Activated CD4-positive, CD25-positive, alpha-beta regulatory T cell treated with anti-CD3 and anti-CD28 coated beads, Interleukin-2, amount 50 U/mL, for 24 hours (primary cell): Measurements from ENCODE around the gene NAMPT.
"Not testable (repeated sequence)": the region's sequence is repeated elsewhere in the genome, so short reads cannot be mapped to it uniquely, and the experiment has no call there.

Experiments
- ATAC-seq, 2 donors: fragments of 150-1000 bp; cut with Tn5 transposase; one replicate each; pipeline ENCODE4 v1.10.0; 2021; ENCODE audit warnings: mild to moderate bottlenecking in 1 of 2, moderate library complexity in 1 of 2

Gene NAMPT

DNA sequence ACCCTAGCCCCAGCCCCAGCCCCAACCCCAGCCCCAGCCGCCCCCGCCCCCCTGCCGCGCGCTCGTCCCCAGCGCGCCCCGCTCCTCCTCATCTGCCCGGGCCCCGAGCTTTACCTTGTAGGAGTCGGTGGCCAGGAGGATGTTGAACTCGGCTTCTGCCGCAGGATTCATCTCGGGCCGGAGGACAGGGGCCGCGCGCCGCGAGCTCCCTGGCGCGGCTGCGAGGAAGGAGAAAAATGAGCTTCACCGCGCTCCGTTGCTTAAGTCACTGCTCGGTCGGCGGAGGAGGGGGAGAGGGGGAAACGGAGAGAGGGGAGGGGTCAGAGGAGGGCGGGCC lies at the start of gene NAMPT:
NAMPT (minus strand) TSS at position 270 of the 337 bp plus-strand sequence; CDS start at position 171, 99 bp downstream.
- ATAC-seq, result no peak

DNA sequence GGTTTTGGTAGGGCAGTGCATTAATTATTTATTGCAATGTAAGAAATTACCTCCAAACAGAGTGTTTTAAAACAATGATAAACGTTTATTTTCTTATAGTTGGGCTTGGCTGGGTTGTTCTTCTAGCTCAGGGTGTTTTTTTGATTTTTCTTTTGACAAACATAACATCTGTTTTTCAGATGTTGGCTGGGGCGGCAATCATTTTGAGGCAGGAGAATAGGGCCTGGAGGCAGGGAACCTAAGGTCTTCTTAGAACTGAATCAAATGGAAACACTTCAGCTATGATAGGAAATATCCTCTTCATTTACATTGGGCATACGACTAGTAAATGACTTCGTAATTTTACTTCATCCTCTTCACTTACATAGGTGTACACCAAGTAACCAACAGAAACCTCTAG lies 47.4 kb upstream of the NAMPT start:
- no peak for ATAC-seq

DNA sequence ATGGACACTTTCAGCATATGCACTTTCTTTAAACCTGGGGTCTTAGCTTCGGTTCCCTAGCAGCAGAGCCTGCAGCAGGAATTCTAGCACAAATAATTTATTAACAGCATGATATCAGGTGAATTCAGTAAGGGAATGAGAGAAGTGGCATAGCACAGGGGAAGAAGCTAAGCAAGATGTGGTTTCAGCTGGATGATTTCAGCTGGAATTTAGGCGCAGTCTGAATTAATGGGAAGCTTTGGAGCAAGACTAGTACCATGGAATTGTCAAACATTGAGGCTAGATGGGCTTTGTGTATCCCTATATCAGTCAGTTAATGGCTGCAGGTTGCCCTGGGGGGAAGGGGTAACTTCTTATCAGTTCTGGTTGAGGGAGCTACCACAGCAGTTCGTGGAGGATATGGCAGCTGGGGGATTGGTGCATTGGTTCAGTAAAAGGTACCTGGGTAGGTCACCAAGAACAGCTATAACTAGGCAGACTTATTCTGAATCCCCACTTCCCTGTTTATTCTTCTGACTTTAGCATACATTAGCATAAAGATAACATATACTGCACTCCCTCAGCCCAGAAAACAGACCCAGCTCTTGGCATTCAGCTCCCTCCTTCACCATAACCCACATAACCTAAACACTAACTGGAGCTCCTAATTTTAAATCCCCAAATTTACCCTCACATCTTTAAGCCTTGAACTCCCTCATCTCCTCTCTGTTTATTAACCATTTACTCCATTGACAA lies 46.8 kb upstream of the NAMPT start:
- no peak for ATAC-seq

DNA sequence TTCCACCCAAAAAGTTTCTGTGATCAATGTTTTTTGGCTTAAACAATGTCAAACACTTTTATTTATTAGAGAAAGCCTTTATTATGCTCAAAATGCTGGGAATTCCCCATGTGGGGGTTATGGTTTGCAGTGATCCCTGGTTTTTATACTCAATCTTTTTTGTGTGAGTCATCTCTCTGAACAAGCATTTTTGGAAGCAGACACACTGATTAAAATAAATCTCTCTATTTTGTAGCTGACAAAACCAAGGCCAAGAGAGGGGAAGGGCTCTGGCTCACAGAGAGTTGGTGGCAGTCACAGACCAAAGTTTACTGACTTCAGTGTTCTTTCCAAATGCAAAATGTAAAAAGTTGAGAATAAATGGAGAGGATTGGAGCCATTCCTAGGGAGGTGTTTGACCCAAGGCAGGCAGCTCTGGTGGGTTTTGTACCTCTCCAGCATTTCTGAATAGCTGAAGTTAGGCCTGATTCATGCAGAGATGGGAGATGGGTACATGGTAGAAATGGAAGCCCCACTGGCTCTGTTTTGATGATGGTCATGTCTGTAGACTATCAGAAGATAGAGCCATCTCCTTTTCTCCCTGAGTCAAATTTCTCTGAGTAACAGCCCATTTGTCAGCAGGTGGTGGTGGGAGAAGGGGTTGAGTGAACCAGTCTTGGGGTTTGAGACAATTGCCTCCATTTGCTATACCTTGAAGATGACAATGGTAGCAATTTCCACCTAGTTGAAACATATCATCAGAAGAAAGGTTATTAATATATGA lies 45.4 kb upstream of the NAMPT start:
- peak; percentile 72 to 78 for ATAC-seq

DNA sequence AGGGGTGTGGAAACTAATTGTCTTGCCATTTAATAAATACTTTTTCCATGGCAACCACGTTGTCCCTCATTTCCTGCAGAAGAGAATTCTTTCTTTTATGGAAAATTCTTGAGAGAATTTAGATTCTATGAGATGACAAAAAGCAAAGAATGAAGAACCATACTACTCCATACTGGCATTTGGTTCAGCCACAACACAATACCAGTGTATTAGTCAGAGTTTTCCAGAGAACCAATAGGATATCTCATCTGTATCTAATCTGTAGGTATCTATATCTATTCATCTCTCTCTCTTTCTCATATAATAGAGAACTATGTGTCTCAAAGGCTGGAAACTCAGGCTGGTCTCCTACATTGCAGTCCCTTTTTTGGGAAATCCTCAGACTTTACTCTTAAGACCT lies 44.6 kb upstream of the NAMPT start:
- ATAC-seq, result no peak

DNA sequence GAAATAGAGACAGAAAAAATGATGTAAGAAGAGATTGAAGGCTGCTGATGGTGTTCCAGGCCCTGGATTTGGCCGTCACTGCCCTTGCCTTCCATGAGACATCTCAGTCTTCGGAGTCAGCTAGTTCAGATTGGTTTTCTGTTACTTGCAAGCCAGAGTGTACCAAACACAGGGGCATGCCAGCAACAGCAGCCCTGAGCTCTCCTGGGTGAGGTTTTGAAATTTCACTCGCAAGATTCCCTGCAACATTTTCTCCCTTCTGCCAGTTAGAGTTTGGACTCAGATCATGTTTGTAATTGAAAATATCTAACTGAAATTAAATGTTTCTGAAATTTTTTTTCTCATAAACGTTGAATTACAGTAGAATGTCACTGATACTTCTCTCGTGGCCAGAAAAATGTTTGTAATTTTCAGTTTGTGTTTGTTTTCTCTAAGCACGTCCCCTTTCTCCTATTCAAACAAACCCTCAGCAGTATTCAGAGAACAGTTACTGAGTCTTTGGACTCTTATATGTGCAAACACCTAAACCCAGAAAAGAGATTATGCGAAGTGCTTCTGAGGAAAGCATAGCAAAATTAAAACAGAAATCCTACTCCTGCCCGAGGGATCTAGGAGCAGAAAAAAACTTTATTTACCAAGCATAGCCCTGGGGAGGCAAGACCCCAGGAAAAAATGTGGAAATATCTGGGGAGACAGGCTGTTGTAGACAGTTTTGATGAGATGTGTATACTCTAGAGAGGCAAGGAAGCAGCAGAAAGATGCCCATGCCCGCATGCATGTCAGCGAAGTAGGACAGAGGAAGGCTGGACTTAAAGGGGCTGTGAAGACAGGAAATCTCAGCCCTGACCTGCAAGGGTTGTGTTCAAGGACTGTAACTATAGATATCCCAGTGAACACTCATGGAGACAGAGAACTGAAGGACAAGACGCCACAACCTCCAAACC lies 43.0 kb upstream of the NAMPT start:
- no peak for ATAC-seq

DNA sequence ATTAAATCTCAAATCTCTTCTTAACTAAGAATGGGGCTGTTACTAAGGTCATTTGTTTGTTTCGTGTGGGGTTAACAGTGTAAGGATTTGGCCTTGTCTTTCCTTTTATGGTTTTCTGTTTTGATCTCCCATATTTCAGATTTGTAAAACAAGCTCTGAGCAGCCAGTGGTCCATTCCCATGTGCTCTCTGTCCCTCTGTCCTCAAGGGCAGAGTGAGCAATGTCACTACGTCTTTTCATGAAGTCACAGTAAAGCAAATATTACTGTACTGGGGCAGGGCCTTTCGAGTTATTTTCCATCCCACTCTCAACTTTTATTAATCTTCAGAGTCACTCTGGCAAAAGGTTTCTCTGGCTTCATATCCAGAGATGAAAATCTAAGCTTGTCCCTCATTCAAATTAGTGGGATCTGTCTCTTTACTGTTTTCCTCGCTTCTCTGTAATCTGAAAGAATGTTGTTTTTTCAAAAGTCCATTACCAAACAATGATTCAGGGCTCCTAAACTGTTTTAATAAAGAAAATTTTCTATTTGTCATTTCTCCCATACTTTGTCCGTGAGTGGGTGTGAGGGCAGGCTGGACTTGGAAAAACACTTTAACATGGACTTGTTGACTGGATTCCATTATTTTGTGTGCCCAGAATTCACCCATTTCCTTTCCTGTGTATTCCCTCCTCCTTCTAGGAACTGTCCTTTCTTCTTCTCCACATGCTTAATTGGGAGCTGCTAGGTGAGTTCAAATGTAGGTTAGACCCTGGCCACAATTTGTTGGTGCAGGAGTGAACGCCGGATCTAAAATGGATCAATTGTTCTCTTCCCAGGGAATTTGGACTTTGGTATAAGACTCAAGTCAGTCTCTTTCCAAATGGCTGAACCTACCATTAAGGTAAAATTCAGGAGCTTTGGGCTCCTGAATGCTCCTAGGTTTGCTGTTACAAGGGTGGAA lies 42.1 kb upstream of the NAMPT start:
- no peak for ATAC-seq

DNA sequence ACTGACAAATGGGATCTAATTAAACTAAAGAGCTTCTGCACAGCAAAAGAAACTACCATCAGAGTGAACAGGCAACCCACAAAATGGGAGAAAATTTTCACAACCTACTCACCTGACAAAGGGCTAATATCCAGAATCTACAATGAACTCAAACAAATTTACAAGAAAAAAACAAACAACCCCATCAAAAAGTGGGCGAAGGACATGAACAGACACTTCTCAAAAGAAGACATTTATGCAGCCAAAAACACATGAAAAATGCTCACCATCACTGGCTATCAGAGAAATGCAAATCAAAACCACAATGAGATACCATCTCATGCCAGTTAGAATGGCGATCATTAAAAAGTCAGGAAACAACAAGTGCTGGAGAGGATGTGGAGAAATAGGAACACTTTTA lies 39.7 kb upstream of the NAMPT start:
- not testable (repeated sequence) for ATAC-seq

DNA sequence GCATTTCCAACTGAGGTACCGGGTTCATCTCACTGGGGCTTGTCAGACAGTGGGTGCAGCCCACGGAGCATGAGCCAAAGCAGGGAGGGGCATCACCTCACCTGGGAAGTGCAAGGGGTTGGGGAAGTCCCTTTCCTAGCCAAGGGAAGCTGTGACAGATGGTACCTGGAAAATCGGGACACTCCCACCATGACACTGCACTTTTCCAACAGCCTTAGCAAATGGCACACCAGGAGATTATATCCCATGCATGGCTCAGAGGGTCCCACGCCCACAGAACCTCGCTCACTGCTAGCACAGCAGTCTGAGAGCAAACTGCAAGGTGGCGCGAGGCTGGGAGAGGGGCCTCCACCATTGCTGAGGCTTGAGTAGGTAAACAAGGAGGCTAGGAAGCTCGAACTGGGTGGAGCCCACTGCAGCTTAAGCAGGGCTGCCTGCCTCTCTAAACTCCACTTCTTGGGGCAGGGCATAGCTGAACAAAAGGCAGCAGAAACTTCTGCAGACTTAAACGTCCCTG lies 35.5 kb upstream of the NAMPT start:
- not testable (repeated sequence) for ATAC-seq

DNA sequence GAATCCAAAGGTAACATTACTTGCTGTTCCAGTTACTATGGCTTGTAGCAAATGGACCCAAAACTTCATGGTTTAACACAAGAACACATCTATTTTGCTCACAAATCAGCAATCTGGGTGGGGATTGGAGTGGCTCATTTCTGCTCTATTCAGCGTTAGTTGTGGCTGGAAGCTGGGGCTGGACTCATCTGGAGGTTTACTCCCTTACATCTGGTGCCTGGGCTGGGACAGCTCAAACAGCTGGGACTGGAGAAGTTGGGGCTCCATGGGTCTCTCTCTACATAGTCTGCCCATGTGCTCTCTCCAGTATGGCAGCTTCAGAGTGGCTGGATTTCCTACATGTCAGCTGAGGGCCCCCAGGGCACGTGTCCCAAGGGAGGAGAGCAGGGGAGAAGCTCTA lies 33.7 kb upstream of the NAMPT start:
- ATAC-seq, result no peak

DNA sequence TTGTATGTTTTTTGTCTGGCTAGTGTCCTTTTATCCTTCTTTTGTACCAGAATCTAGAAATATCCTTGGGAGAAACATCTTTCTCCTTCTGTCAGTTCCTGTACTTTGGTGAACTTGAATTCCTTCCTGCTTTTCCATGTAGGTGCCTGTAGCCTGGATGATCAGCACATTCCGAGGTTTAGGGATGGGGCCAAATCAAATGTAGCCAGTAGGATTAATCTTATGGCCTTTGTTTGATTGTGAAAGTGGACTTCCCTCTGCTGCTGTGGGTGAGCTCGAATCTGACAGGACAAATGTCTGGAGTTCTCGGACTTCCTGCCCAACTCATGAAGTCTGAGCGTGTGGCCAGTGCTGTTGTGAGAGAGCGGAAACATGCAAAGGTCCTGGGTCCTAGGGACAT lies 33.2 kb upstream of the NAMPT start:
- no peak for ATAC-seq

DNA sequence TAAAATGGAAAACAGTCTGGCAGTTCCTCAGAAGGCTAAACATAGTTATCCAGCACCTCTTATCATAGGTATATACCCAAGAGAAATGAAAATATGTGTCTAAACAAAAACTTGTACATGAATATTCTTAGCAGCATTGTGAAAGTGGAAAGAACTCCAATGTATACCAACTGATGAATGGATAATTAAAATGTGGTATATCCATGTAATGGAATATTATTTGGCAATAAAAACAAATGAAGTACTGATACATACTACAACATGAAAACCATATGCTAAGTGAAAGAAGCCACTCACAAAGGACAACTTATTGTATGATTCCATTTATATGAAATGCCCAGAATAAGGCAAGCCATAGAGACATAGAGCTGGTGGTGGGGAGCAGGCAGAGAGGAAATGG lies 32.2 kb upstream of the NAMPT start:
- ATAC-seq, result no peak

DNA sequence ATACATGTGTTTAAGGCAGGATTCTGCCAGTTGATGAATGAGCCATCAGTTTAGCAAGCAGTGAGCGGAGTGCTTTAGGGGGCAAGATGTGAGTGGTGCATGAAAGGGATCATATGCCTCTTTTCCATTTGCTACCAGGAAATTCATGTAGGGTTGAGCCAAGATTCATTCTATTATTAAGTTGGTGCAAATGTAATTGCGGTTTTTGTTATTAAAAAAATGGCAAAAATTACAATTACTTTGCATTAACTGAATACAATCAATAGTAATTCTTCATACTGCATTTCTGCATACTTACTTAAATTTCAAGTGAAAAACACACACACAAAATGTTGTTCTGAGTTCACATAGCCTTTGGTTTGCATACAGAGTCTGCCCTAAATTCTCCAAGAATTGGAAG lies 30.1 kb upstream of the NAMPT start:
- ATAC-seq, result no peak

DNA sequence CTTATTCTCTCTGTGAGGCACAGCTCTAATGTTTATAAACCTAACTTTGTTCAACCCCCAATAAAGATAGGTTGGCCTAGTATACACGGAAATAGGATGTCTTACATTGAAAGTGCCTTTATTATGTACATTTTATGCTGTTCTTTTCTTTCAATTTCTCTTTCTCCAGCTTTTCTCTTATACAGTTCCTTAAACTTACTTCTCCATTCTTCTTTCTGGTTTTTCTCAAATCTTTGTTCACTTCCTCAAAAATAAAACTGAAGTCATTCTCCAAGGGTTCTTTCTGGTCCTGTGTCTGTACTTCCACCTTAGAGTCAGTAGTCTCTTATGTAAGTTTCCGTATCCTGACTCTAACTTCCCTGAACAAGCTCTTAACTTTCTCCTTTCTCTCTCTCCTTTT lies 29.2 kb upstream of the NAMPT start:
- no peak for ATAC-seq

DNA sequence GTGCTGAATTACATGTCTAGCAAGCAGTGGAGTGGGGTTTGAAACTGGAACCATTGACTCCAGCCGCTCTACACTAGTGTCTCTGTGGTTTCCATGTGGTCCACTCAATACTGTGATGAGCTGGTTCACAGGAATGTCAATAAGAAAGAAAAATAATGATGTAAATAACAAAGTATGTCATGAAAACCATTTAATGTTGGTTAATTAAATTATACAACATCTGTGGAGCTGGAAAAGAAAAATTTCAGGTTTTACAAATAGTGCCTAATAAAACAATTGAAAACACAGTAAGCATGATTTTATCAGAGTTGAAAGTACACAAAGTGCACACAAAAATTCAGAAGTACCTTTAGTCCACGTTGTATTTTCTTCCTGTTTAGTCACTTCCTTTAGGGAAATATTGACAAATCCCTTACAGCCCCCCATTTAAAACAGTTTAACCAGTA lies 28.7 kb upstream of the NAMPT start:
- ATAC-seq, result peak in 1 of 2 donors; percentile 36

DNA sequence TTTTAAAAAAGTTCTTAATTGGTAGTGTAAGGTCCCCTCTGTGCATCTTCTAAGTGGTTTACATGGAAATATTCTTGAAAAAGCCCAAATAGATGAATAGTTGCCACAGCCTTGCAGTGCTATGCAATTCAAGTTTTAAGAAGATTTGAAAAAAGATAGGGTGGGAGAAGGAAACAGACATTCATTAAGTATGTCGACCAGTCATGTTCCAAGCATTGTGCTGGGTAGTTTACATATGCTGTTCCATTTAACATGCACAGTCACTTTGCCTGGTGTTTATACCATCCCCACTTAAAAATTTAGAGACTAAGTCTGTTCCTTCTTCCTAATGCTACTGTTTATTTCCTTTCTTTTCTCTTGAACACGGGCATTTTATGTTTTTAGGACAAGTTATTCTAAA lies 28.1 kb upstream of the NAMPT start:
- ATAC-seq, result no peak

DNA sequence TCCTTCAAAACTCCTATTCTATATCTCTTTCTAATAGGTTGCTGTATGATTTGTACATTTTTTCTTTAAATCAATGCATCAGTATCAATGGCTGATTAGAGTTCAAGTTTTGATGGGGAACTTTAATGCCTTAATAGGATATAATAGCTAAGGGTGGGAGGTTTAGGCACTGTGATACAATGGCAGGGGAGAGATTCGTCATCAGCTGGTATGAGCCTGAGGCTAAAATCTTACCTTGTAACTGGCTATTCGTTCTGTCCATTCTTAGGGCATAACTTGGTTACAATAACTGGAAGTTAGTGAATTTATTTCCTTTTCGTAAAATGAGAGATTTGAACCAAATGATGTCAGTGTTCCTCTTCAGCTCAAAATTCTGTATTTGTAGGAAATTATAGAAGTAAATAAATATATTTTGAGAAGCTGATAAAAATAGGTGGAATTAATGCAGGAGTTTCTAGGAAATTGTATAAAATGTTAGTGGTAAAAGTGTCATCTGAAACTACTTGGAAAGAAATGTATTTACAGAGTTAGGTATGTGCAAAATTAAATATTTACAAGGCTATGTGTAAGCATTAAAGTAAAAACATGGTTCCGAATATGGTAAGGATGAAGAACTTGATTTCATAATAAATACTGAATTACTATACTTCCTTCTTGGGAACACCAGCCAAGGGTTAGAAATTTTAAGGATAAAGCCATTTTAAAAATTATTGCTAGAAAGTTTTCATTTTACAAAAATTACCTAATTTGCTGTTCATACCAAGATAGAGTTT lies 27.5 kb upstream of the NAMPT start:
- ATAC-seq, result no peak

DNA sequence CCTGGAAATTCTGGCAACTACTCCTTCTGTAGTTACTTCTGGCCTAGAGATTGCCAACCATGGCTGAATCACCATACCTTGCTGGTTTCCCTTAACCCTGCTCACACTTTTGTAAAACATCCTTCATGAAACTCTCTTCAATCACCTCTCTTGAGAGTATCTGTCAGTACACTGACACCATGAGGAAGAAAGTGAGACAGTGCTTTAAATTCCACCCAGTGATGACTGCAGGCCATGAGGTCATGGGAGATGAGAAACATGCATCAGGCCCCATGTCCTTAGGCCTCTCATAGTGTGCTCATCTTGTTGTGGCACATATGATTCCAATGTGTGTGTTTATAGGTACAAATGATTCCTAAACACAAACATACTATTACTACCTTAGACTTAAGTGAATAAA lies 24.6 kb upstream of the NAMPT start:
- peak; percentile 71 to 73 for ATAC-seq

DNA sequence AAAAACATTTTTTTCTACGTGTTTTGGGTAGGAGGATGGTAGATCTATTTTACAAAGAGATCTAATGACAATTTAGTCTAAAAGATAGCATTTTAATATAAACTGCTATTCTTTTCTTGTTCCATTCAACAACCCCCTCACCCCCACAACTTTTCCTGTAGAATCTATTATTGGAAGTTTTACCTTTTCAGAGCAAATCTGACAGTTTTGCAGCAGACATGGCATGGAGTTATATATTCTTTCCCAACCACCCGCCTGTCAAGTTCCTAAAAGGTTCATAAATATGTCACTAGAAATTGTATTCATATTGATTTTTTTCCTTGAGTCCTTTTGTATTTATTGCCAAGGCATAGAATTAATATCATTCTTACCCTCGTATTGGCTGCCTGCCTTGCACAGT lies 21.5 kb upstream of the NAMPT start:
- ATAC-seq, result no peak

DNA sequence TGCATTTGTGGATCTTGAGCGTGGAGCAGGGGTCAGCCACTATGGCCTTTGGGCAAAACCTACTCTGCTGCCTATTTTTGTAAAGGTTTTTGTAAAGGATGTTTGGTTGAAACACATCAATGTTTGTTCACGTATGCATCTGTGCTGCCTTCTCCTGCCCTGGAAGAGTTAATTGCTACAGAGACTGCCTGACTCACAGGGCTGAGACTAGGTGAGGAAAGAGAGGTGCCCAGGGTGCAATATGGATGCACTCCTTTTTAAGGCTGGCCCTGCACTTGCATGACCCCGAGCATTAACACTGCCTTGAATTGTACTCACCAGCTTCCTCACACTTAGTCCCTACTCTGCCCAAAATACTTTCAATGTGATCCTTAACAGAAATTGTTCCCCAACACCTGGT lies 20.9 kb upstream of the NAMPT start:
- ATAC-seq, result no peak

DNA sequence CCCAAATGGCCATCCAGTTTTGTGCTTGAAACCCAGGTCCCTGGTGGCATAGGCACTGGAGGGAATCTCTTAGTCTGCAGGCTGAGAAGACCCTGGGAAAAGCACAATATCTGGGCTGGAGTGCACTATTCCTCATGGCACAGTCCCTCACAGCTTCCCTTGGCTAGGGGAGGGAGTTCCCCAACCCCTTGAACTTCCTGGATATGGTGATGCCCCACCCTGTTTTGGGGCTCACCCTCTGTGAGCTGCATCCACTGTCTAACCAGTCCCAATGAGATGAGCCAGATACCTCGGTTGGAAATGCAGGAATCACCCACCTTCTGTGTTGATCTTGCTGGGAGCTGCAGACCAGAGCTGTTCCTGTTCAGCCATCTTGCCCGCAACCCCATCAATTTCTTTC lies 19.8 kb upstream of the NAMPT start:
- ATAC-seq, result no peak
